ENCODE results near the gene CTPS1. TPM values are rescaled to one million over a fixed set of nuclear protein-coding genes. Genes with fewer than 3 reads are reported as not detected.

Gene CTPS1
- total RNA-seq, 4 donors from 2014 or later = 29.8 to 46.3 (median 35.8) TPM

GRCh38 chr1:40966417-40966816, 13.1 kb upstream of the CTPS1 start:
- Histone ChIP-seq H3K36me3 (no peaks in the 10 kb centered on the region), H3K27ac (no peak overlapping the region), H3K4me1 (no peaks in the 10 kb centered on the region), H3K4me3 (no peak overlapping the region), H3K9me3 (no peaks in the 10 kb centered on the region), H3K27me3 (no peaks in the 10 kb centered on the region)
- no peak for TF ChIP-seq EP300 (IDR thresholded peaks at IDR 0.05)
- no peak for TF ChIP-seq CTCF (IDR thresholded peaks at IDR 0.05)
- no peak for TF ChIP-seq POLR2A (IDR thresholded peaks at IDR 0.05)
- no peak for DNase-seq (ENCODE audit: low spot score in 2 of 2)
- WGBS, 2 donors = 94 to 97% methylated on average over 4 of the region's 4 CpGs

- no peaks in the 10 kb centered on the region for H3K9me3 ChIP-seq
- H3K36me3 ChIP-seq = no peaks in the 10 kb centered on the region
- TF ChIP-seq POLR2A (IDR thresholded peaks at IDR 0.05) (no peak), CTCF (IDR thresholded peaks at IDR 0.05) (no peak), EP300 (IDR thresholded peaks at IDR 0.05) (no peak)
- H3K4me3 ChIP-seq = no peak overlapping the region
- WGBS, 2 donors = 84 to 90% methylated on average over 6 of the region's 6 CpGs
- H3K4me1 ChIP-seq = no peaks in the 10 kb centered on the region
- no peak for DNase-seq (ENCODE audit: low spot score in 2 of 2)
- H3K27me3 ChIP-seq = no peaks in the 10 kb centered on the region
- no peak overlapping the region for H3K27ac ChIP-seq
These were observed 10.1 kb upstream of the CTPS1 start for GRCh38 chr1:40969445-40969844.

GRCh38 chr1:40971966-40972365, 7.5 kb upstream of the CTPS1 start:
- no peaks in the 10 kb centered on the region for H3K27me3 ChIP-seq
- no peaks in the 10 kb centered on the region for H3K9me3 ChIP-seq
- H3K4me1 ChIP-seq = no peaks in the 10 kb centered on the region
- H3K27ac ChIP-seq = no peak overlapping the region
- H3K36me3 ChIP-seq = no peaks in the 10 kb centered on the region
- WGBS, 2 donors = 65 to 72% methylated on average over 1 of the region's 1 CpG
- no peak for DNase-seq (ENCODE audit: low spot score in 2 of 2)
- no peak for TF ChIP-seq CTCF (IDR thresholded peaks at IDR 0.05)
- no peak for TF ChIP-seq POLR2A (IDR thresholded peaks at IDR 0.05)
- TF ChIP-seq EP300 (IDR thresholded peaks at IDR 0.05) = no peak
- H3K4me3 ChIP-seq = no peak overlapping the region

- no peak overlapping the region for H3K4me3 ChIP-seq
- no peak for DNase-seq (ENCODE audit: low spot score in 2 of 2)
- TF ChIP-seq EP300 (IDR thresholded peaks at IDR 0.05) (no peak), POLR2A (IDR thresholded peaks at IDR 0.05) (no peak), CTCF (IDR thresholded peaks at IDR 0.05) (no peak)
- H3K27ac ChIP-seq = no peak overlapping the region
- H3K36me3 ChIP-seq = no peaks in the 10 kb centered on the region
- WGBS, 2 donors = 51 to 58% methylated on average over 2 of the region's 2 CpGs
- H3K9me3 ChIP-seq = no peaks in the 10 kb centered on the region
- H3K4me1 ChIP-seq = peaks cover 0 to under 1% (median 0%) of the 10 kb centered on the region in 4 donors
- H3K27me3 ChIP-seq = no peaks in the 10 kb centered on the region
These were observed 5.6 kb upstream of the CTPS1 start for GRCh38 chr1:40973912-40974311.

GRCh38 chr1:40974945-40975344, 4.6 kb upstream of the CTPS1 start:
- Histone ChIP-seq H3K27ac (no peak overlapping the region), H3K4me3 (no peak overlapping the region), H3K9me3 (no peaks in the 10 kb centered on the region), H3K36me3 (no peaks in the 10 kb centered on the region), H3K27me3 (no peaks in the 10 kb centered on the region), H3K4me1 (peaks cover 0 to 6% (median 0%) of the 10 kb centered on the region in 4 donors)
- TF ChIP-seq POLR2A (IDR thresholded peaks at IDR 0.05) (no peak), CTCF (IDR thresholded peaks at IDR 0.05) (no peak), EP300 (IDR thresholded peaks at IDR 0.05) (no peak)
- no peak for DNase-seq (ENCODE audit: low spot score in 2 of 2)
- 86 to 91% methylated on average over 9 of the region's 9 CpGs for WGBS, 2 donors
